Suprapubic skin (tissue), 4 donors: ENCODE measurements around the gene PLAU. TPM values are rescaled to one million over a fixed set of nuclear protein-coding genes. Genes with fewer than 3 reads are reported as not detected.

Experiments
- DNase-seq, 2 donors: peaks; one replicate each; pipeline ENCODE4 v3.0.0-alpha.2; 2019; ENCODE audit warnings: low spot score in 2 of 2
- H3K27ac ChIP-seq: fragments of 200-600 bp; sonication (generic); one replicate; pipeline ENCODE4 v1.5.1; 2019
- H3K27me3 ChIP-seq: fragments of 200-600 bp; sonication (generic); one replicate; pipeline ENCODE4 v1.5.1; 2019
- H3K36me3 ChIP-seq: fragments of 200-600 bp; sonication (generic); one replicate; pipeline ENCODE4 v1.5.1; 2019
- H3K4me1 ChIP-seq: fragments of 200-600 bp; sonication (generic); one replicate; pipeline ENCODE4 v1.5.1; 2019
- H3K4me3 ChIP-seq: fragments of 200-600 bp; sonication (generic); one replicate; pipeline ENCODE4 v1.5.1; 2019; ENCODE audit warnings: mild to moderate bottlenecking
- H3K9me3 ChIP-seq: fragments of 200-600 bp; sonication (generic); one replicate; pipeline ENCODE4 v1.5.1; 2019
- EP300 ChIP-seq: sonication (generic); formaldehyde crosslinking; IDR thresholded peaks from one replicate; pipeline ENCODE4 v1.6.1; 2017; ENCODE audit warnings: antibody characterized with exemption
- POLR2A ChIP-seq, 2 donors: fragments of 450-650 bp; IDR thresholded peaks; one replicate each; pipeline ENCODE4 v1.6.1; 2017; ENCODE audit warnings: antibody characterized with exemption in 2 of 2, mild to moderate bottlenecking in 2 of 2, moderate library complexity in 2 of 2
- POLR2AphosphoS5 ChIP-seq, 3 donors: sonication (generic); formaldehyde crosslinking; IDR thresholded peaks; one replicate each; pipeline ENCODE4 v1.6.1; 2017; ENCODE audit warnings: antibody characterized with exemption in 3 of 3
- WGBS: methylation state at CpG from one replicate; pipeline ENCODE4 v1.1.5; 2018; 5-methylcytosine and 5-hydroxymethylcytosine counted together
- total RNA-seq, 4 donors: library from RNA; depleted of rRNA; stranded (reverse); fragments of >200 nt; gene quantifications; one replicate each; pipeline ENCODE4 v1.1.0, GENCODE V29; 2016
- TF ChIP-seq, protein P1 (sequence below), 2 donors: fragments of 200-600 bp in 1 of 2; fragments of 450-650 bp in 1 of 2; sonication (generic) in 1 of 2; IDR thresholded peaks; one replicate each; pipeline ENCODE4 v1.5.1; 2016 to 2019; ENCODE audit warnings: antibody characterized with exemption in 2 of 2, mild to moderate bottlenecking in 1 of 2, moderate library complexity in 1 of 2

The PLAU gene
- total RNA-seq, 4 donors from 2014 or later, result 8.4 to 19.1 (median 10.8) TPM

DNA sequence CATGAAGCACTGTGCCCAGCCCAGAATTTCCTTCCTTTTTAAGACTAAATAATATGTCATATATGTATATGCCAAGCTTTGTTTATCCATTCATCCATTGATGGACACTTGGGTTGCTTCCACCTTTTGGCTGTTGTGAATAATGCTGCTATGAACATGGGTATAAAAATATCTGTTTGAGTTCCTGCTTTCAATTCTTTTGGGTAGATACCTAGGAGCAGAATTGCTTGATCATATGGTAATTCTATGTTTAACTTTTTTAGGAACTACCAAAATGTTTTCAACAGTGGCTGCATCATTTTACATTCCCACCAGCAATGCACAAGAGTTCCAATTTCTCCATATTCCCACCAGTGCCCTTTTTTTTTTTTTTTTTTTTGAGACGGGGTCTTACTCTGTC lies 13.2 kb upstream of the PLAU start:
- H3K4me1 ChIP-seq, result peaks cover 22% of the 10 kb centered on the region
- H3K4me3 ChIP-seq, result no peak overlapping the region
- TF ChIP-seq POLR2A (IDR thresholded peaks at IDR 0.05) (no peak), POLR2AphosphoS5 (IDR thresholded peaks at IDR 0.05) (no peak), EP300 (no peak)
- TF ChIP-seq, protein P1, sequence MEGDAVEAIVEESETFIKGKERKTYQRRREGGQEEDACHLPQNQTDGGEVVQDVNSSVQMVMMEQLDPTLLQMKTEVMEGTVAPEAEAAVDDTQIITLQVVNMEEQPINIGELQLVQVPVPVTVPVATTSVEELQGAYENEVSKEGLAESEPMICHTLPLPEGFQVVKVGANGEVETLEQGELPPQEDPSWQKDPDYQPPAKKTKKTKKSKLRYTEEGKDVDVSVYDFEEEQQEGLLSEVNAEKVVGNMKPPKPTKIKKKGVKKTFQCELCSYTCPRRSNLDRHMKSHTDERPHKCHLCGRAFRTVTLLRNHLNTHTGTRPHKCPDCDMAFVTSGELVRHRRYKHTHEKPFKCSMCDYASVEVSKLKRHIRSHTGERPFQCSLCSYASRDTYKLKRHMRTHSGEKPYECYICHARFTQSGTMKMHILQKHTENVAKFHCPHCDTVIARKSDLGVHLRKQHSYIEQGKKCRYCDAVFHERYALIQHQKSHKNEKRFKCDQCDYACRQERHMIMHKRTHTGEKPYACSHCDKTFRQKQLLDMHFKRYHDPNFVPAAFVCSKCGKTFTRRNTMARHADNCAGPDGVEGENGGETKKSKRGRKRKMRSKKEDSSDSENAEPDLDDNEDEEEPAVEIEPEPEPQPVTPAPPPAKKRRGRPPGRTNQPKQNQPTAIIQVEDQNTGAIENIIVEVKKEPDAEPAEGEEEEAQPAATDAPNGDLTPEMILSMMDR (IDR thresholded peaks at IDR 0.05), result no peak
- H3K36me3 ChIP-seq, result no peaks in the 10 kb centered on the region
- no peak for DNase-seq
- 94% methylated on average over 1 of the region's 1 CpG for WGBS
- no peaks in the 10 kb centered on the region for H3K27me3 ChIP-seq
- H3K9me3 ChIP-seq, result no peaks in the 10 kb centered on the region
- no peak overlapping the region for H3K27ac ChIP-seq

DNA sequence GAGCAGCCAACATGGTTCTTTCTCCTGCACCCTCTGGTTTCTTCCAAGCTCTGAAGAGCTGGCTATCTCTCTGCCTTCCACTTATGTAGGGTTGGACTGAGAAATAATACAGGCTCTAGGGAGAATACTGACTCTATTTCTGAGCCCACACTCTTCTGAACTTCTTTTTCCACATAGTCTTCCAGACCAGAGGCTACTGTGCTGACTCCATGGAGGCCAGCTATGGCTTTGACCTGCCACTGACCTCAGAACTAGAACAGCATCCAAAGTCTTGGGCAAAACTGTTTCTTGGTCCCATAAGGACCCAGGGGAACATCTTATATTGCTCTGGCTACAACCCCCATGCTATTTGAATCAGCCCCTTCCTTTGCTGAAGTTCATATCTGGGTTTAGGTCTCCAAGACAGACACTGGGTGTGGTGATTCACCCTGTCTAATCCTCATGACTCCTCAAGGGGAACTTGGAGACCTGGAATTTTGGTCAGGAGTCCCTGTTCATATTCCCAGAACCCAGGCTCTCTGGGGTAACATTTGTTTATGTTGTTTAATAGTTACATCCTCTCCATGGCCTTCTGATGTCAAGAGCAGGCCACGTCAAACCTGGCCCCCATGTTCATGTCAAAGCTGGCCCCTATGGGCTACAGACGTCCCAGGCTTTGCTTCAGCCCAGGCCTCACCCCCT lies 12.1 kb upstream of the PLAU start:
- DNase-seq, result no peak
- Histone ChIP-seq H3K4me3 (no peak overlapping the region), H3K27me3 (no peaks in the 10 kb centered on the region), H3K9me3 (no peaks in the 10 kb centered on the region), H3K4me1 (peaks cover 13% of the 10 kb centered on the region), H3K36me3 (no peaks in the 10 kb centered on the region), H3K27ac (no peak overlapping the region)
- TF ChIP-seq POLR2AphosphoS5 (IDR thresholded peaks at IDR 0.05) (no peak), POLR2A (IDR thresholded peaks at IDR 0.05) (no peak), EP300 (no peak)
- TF ChIP-seq, protein P1 (IDR thresholded peaks at IDR 0.05), result no peak
- WGBS, result 46% methylated on average over 2 of the region's 2 CpGs

DNA sequence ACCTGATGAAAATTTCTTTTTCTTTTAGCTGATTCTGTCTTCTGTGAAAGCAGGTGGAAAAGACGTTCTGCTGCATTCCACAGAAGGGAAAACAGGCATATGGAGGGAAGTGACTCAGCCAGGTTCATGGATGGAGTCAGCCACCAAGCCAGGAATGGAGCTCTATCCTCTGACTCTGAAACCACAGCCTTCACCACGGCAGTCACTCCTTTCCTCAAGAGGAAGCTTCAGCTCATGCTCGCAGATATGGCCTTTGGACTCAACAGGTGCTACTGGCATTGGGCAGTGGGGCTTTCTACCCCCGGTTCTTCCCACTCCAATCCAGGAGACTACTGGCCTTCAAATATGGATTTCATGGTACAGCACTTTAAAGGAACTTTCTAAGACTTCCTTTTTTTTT lies 11.5 kb upstream of the PLAU start:
- TF ChIP-seq EP300, result no peak
- WGBS, result 53% methylated on average over 4 of the region's 4 CpGs
- no peaks in the 10 kb centered on the region for H3K9me3 ChIP-seq
- no peaks in the 10 kb centered on the region for H3K27me3 ChIP-seq
- H3K4me1 ChIP-seq, result peaks cover 7% of the 10 kb centered on the region
- no peaks in the 10 kb centered on the region for H3K36me3 ChIP-seq
- no peak for DNase-seq
- H3K27ac ChIP-seq, result no peak overlapping the region
- H3K4me3 ChIP-seq, result no peak overlapping the region

- 96% methylated on average over 5 of the region's 5 CpGs for WGBS
- no peaks in the 10 kb centered on the region for H3K27me3 ChIP-seq
- no peaks in the 10 kb centered on the region for H3K36me3 ChIP-seq
- H3K4me3 ChIP-seq, result no peak overlapping the region
- H3K9me3 ChIP-seq, result no peaks in the 10 kb centered on the region
- no peak for DNase-seq
- TF ChIP-seq POLR2AphosphoS5 (IDR thresholded peaks at IDR 0.05), result no peak
- TF ChIP-seq, protein P1 (IDR thresholded peaks at IDR 0.05), result no peak
- TF ChIP-seq EP300, result no peak
- no peak for TF ChIP-seq POLR2A (IDR thresholded peaks at IDR 0.05)
- H3K27ac ChIP-seq, result no peak overlapping the region
- peaks cover 7% of the 10 kb centered on the region for H3K4me1 ChIP-seq
Observed at GRCh38 chr10:73900064-73900463, 10.9 kb upstream of the PLAU start.

GRCh38 chr10:73901261-73901660 lies 9.7 kb upstream of the PLAU start:
- TF ChIP-seq POLR2AphosphoS5 (IDR thresholded peaks at IDR 0.05), result no peak
- no peak for TF ChIP-seq POLR2A (IDR thresholded peaks at IDR 0.05)
- no peak for TF ChIP-seq EP300
- TF ChIP-seq, protein P1 (IDR thresholded peaks at IDR 0.05), result no peak
- Histone ChIP-seq H3K27me3 (no peaks in the 10 kb centered on the region), H3K4me1 (peaks cover 10% of the 10 kb centered on the region), H3K27ac (no peak overlapping the region), H3K4me3 (no peak overlapping the region), H3K9me3 (no peaks in the 10 kb centered on the region), H3K36me3 (no peaks in the 10 kb centered on the region)
- DNase-seq, result no peak
- 87% methylated on average over 6 of the region's 6 CpGs for WGBS

DNA sequence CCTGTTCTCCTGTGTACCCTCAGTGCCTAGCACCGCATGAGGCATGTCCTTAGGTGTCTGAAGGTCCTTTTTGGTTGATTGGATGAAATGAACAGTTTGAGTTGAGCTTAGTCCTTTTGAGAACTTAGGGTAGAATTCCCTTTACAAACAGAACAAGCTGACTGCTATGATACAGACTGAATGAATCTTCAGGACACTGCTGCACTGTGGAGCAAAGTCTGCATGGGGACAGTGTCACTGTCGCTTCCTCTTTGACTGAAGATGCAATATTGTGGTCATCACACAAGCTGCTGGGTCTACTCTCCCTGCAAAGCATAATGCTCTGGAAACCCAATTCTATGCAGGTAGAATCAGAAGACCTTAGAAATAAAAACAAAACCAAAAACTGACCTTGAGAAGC lies 8.6 kb upstream of the PLAU start:
- Histone ChIP-seq H3K36me3 (no peaks in the 10 kb centered on the region), H3K4me3 (no peak overlapping the region), H3K27me3 (no peaks in the 10 kb centered on the region), H3K4me1 (peaks cover 21% of the 10 kb centered on the region), H3K9me3 (no peaks in the 10 kb centered on the region), H3K27ac (no peak overlapping the region)
- 97% methylated on average over 2 of the region's 2 CpGs for WGBS
- DNase-seq, result no peak
- no peak for TF ChIP-seq EP300
- TF ChIP-seq POLR2AphosphoS5 (IDR thresholded peaks at IDR 0.05), result no peak
- TF ChIP-seq POLR2A (IDR thresholded peaks at IDR 0.05), result no peak
- TF ChIP-seq, protein P1 (IDR thresholded peaks at IDR 0.05), result no peak
